Measurements from ENCODE around the gene IBTK.
"Not testable (repeated sequence)": the region's sequence is repeated elsewhere in the genome, so short reads cannot be mapped to it uniquely, and the experiment has no call there.

Gene IBTK

DNA sequence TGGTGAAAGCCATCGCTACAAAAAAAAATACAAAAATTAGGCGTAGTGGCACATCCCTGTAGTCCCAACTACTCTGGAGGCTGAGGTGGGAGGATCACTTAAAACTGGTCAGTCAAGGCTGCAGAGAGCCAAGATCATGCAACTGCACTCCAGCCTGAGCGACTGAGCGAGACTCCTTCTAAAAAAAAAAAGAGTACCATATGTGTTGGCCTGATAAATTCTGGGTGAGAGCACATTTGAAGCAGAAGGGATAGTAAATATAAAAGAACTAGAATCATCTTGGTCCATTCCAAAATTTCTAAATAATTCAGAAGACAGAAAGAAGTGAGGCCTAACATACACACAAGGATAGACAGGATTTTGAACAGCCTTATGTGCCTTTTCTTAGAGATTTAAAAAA, 2.2 kb downstream of the IBTK start:
- no peak for DNase-seq (ENCODE audit: low spot score)

DNA sequence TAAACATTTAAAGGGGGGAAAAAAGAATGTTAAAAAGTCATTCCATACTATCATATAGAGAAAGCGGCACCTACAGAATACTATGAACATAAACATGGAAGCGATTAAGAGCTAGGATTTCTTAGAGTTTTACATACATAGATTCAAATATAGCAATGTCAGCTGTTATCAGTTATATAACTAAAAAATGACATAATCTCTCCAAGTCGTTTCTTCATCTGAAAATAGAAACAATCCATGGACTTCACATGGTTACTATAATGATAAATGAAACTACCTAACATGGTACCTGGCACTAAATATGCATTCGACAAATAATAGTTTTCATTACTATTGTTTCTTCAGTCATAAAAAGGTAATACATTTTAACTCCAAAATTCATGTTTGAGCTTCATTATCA, 3.7 kb downstream of the IBTK start:
- no peak for DNase-seq (ENCODE audit: low spot score)

DNA sequence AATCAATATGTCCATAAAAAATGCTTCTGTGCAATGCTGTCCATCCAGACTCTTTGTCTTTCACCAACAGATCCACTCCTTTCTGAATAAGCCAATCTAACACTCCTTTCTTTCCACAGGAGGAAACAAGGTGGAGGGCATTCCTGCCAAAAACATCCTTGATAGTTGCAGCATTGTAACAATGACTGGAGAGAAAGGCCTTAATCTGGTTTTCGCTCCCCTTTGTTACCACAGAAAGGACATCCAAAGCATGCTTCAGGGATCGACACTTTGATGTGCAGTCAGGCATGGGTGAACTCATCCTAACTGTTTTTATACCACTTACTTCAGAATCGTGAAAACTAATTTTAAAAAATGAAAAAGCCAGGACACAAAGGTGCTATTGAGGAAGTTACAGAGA, 7.4 kb downstream of the IBTK start:
- no peak for DNase-seq (ENCODE audit: low spot score)

DNA sequence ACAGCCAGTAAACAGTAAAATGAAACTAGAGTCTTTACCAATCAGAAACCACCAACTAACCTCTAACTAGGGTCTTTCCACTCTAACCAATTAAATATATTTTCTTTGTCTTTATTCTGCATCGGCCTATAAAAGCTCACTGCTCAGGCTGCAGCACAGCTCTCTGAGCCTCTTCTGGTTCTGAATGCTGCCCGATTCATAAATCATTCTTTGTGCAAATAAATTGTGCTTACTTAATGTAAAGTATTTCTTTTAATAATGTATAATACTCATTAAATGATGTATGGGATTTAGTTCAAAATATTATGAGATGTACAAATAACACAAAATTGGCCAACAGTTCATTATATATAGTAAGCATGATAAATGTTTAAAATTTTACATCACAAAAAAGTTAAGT, 7.9 kb downstream of the IBTK start:
- DNase-seq (ENCODE audit: low spot score), result no peak

DNA sequence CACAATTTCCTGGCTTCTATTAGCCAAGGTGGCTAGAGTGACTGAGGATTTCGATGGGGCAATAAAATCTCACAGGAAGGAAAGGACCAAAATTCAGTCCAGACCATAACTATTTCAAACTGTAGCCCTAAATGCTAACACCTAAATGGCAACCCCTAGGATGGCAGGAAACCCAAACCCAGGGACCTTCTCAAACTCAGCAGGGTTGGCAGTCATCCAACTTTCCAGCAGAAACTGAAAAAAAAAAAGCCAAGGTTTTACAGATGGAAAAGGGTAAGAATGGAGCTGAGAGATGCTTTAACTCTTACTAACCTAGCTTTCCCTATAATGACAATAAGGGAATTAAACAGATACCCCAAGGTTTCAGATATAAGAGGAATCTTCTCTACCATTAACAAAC, 10.5 kb downstream of the IBTK start:
- DNase-seq (ENCODE audit: low spot score), result peak; percentile 11

DNA sequence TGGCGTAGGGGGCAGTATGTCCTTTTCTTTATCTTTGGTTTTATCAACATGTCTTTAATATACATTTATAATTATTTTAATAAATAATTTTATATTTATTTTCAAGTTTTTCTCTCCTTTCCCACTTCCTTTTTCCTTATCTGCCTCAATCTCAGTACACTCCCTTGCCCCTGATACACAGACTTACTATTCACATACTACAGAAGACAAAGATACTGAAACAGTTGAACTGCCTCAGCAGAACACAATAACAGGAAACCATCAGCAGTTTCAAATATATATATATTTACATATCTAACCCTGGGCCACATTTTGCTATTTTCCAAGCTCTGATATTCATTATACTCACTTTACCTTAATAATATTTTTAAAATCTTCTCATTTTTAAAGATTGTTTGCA, 19.8 kb downstream of the IBTK start:
- DNase-seq (ENCODE audit: low spot score), result no peak

DNA sequence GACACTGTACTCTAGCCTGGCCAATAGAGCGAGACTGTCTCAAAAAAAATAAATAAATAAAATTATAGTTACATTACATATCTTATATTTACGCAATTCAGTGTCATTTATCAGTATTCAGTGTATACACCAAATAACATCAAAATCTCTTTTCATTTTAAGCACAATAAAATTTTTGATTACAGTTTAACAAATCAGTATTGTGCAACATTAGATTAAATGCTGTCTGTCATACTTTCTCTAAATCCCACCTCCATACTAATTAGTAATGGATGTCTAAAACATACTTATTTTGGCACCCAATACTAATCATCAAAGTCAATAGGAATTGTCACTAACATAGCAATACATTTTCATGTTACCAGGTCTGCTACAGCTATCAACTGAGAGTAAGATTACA, 27.4 kb downstream of the IBTK start:
- no peak for DNase-seq (ENCODE audit: low spot score)

DNA sequence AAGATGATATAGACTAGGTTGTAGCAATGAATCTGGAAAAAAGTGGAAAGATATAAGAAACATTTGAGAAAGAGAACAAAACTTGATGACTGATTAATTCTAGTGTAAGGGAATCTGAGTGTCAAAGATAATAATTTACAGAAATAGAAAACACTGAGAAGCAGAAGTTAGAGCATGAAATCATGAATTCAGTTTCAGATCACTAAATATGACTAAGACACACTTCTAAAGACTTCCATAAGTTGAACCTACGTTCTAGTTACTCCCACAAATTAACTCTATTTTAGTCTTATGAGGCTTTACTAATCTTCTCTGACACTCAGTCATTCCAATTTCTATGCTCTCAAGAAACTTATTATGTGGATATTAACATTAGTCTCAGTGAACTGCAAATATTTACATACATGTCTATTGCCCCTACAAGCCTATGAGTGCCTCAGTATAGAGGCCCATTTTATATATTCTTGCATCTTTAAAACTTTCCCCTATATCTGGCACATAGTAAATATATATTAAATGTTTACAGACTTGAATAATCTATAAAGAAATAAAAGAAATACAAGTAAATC, 30.4 kb downstream of the IBTK start:
- DNase-seq (ENCODE audit: low spot score), result no peak

DNA sequence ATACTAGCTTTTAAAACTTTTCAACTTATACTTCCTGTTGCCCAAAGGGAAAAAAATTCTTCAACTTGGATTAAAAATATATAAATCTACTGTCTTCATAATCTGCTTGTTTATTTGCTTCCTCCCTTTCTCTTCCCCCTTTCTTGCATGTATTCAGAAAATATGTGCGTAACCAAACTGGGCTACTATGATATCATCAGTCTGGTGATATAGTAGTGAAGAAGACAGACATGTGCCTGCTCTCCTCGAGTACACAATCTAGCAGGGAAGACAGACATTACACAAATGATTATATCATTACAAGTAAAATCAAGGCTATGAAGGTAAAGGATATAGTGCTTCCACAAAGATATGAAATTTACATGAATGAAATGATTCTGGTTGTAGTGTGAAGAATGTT, 31.0 kb downstream of the IBTK start:
- no peak for DNase-seq (ENCODE audit: low spot score)

DNA sequence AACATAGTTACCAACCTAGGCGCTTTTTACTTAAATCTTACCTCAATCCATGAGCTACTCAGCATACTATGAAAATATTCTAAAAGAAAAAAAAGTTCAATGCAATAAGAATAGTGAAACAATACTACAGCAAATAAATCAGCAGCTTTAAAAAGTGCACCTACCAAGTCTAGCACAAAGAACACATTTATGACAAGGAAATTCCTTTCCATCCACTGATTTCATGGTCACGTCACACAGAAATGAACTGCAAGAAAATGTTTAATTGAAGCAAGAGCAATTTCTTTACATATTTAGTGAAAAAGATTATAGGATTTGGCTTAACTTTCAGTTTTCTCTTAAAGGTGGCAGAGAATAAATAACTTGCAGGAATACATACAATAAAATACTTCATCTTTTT, 36.2 kb downstream of the IBTK start:
- no peak for DNase-seq (ENCODE audit: low spot score)

DNA sequence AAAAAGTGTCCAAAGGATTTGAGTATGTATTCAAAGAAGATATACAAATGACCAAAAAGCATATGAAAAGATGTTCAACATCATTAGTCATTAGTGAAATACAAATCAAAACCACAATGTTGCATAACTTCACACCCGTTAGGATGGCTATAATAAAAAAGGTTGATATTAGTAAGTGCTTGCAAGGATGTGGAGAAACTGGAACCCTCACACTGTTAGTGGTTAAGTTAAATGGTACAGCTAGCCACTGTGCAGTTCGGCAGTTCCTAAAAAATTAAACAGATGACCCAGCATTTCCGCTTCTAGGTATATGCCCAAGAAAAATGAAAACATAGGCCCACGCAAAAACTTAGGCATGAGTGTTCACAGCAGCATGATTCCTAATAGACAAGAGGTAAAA, 38.6 kb downstream of the IBTK start:
- DNase-seq (ENCODE audit: low spot score), result no peak

DNA sequence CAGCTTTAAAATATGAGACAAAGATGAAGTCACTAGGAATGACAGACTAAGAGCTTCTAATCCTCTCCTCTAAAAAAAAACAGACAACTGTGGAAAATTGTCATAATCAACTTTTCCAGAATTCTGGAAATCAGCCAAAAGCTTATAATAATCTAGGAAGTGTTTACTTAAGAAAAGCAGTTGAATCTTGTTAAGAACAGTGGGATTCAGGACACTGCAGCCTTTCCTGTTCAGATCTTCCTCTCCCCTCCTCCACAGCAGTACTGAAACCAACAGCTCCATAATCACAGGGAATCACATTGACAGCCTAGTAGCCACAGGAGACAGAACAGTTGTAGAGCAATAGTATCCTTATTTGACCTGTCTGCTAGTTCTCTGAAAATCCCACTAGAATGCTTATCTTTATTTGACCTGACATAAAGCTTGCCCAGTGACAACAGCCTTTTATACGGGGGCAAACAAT, 41.6 kb downstream of the IBTK start:
- no peak for DNase-seq (ENCODE audit: low spot score)

DNA sequence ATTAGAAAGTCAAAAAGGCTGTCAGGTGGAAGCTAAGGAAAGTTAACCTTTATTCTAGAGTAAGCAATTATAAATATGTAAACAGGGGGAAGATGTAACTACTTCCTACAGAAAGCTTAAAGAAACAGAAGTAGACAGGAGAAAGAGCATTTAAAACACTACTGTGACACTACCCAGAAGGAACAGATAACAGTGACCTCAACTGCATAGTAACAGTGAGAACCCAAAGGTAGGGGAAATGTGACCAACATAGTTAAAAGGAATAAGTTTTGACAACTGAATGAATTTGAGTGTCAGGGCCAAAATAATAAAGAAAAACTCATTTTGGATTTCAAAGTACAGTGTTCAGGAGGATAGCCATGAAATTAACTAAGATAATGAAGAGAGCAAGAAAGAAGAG, 43.5 kb downstream of the IBTK start:
- DNase-seq (ENCODE audit: low spot score), result no peak

DNA sequence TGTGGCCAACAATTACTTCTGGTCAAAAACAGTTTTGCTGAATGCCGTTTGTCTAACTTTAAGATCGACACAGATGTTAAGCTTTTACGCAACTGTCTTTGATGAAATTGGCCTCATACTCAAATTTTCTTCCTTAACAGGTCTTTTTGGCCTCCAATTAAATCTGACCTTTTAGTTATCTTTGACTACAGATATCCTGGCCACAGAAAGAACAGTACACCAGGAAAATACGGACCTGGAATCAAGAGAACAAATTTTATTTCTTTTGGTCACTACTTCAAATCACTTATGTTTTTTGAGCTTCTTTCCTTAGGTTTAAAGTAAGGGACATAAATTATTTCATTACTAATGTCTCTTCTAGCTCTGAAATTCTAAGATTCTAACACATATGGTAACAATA, 49.8 kb downstream of the IBTK start:
- DNase-seq (ENCODE audit: low spot score), result no peak

DNA sequence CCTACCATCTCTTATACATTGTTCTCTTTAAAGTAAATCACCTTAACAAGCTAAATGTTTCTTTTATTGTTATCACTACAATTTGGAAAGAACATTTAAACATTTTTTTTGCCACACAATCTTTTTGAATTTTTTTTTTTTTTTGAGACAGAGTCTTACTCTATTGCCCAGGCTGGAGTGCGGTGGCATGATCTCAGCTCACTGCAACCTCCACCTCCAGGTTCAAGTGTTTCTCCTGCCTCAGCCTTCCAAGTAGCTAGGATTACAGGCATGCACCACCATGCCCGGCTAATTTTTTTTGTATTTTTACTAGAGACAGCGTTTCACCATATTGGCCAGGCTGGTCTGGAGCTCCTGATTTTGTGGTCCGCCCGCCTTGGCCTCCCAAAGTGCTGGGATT, 50.3 kb downstream of the IBTK start:
- DNase-seq (ENCODE audit: low spot score), result not testable (repeated sequence)

DNA sequence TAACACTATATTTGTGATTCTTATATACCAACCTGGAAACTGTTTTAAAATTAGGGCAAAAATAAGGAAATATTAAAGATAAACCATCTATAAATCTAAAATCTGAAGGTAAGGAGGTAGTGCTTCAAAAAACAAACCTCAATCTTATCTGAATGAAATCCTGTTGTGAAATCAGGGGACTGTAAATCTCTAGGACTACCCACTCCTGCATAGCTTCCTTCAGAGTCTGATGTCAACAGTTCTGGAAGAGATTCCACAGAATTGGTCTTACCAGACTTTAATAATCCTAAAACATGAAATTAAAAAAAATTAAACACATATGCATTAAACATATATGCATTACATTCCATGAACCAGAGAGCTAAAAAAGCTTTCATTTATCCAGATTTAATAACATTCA, 51.4 kb downstream of the IBTK start:
- DNase-seq (ENCODE audit: low spot score), result no peak

DNA sequence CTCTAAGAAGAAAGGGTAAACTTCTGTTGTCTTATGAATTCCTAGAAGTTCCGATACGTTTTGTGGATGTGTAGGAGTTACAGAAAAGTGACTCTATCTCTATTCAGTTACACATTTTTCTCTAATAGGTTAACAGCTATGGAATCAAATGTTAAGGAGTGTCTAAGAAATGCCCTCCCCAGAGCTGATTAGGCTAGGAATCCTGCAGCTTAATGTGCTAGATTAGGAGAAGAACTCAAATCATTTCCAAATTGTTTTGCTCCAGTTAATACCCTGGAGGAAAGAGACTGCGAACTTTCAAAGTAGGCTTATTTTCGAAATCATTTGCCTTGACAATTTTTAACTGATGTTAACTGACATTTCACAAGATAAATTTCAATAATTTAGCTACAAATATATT, 51.9 kb downstream of the IBTK start:
- no peak for DNase-seq (ENCODE audit: low spot score)

DNA sequence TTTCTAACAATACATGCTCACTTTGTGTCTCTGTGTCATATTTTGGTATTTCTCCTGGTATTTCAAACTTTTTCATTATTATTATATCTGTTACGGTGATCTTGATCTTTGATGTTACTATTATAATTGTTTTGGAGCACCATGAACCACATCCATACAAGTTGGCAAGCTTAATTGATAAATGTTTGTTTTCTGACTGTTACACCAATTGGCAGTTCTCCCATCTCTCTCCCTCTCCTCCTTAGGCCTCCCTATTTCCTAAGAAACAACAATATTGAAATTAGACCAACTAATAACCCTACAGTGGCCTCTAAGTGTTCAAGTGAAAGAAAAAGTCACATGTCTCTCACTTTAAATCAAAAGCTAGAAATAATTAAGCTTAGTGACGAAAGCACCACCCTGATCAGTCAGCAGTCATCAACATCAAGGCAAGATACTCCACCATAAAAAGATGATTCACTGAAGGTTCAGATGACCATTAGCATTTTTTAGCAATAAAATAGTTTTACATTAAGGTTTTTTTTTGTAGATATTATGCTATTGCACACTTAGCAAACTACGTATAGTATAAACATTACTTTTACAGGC, 61.5 kb downstream of the IBTK start:
- no peak for DNase-seq (ENCODE audit: low spot score)

DNA sequence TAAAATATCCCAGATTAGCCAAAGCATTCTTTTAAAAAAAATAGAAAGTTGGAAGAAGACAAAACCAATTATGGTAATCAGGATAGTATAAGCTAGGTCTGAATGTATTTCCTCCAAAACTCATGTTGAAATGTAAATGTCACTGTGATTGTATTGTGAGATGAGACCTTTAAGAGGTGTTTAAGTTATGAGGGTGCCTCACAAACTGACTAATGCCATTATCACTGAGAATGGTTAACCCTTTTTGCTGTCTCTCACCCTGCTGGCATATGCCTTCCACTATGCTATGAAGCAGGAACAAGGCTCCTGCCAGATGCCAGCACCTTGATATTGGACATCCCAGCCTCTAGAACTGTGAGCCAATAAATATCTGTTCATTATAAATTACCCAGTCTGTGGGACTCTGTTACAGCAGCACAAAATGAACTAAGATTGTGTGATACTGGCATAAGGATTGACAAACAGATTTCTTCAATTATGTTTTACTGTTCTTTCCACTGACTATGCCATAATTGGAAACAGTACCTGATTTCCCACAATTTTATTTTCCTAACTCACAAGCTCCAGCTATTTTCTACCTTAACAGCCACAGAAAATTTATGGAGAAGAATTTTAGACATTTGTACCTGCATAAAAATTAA, 63.8 kb downstream of the IBTK start:
- DNase-seq (ENCODE audit: low spot score), result no peak

DNA sequence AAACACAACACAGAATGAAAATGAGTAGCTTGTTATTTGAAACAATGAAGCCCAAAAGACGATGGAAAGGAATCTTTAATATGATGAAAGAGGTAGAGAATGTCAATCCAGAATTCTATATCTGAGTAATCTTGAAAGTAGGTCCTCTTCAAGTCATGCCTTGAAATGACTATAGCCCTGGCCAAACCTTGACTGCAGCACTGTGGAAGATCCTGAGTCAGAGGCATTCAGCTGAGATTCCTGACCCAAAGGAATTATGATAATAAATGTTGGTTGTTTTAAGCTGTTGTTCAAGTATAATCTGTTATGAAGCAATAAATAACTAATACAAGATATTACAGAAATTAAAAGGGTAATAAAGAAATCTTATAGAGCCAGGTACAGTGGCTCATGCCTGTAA, 64.8 kb downstream of the IBTK start:
- peak; percentile 46 for DNase-seq (ENCODE audit: low spot score)

DNA sequence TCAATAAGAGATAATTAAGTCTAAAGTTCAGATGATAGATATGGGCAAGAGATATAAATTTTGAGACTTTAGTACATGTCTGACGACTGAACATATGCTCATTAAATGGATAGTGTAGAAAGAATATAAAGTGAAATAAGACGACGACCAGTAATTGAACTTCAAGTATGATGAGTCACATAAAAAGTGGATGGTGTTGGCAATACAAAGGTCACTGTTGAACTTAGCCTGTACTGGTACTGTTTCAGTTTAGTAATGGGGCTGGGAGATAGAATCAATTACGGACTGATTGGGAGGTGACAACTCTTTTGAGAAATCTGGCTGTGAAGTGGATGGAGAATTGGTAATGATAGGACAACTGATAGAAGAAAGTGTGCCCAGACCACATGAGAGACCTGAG, 68.1 kb downstream of the IBTK start:
- DNase-seq (ENCODE audit: low spot score), result no peak

DNA sequence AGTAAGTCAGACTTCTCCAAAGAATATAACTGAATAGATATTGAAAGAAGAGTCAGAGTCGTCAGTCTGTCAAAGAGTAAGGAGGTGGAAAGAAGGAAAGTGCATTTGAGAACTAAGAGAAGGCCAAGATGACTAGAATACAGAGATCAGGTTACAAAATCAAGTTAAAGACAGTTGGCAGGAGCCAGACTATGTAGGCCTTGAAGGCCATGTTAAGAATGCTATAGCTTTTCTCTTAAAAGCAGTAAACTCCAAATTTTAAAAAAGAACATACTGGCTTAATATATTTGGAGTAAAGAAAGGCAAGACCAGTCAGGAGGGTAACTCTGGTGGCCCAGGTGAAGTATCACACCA, 68.8 kb downstream of the IBTK start:
- no peak for DNase-seq (ENCODE audit: low spot score)

DNA sequence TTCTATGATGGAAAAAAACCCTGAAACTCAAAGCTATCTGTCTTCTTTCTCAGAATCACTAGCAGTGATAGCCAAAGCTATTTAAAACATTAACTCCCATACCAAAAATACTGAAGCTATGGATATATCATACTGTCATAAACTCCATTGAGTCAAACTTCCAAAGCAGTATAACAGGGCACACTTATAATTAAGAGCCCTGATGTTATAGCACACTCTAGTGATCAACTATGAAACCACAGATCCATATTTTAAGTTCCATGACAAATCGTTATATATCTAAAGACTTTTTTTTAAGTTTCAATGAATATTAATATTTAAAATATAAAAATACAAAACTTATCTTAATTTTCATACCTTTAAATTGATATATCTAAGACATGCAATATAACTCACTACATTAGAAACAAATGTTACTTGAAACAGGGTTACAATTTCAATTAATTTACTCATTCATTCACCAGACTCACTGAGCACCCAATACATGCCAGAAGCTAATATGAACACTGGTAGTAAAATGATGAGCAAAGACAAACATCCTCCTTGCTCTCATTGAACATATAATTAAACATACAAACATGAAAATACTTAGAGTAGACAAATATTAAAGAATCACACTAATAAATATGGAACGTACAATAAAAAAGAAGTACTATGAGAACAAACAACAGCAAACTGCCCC, 69.3 kb downstream of the IBTK start:
- DNase-seq (ENCODE audit: low spot score), result peak; percentile 20

DNA sequence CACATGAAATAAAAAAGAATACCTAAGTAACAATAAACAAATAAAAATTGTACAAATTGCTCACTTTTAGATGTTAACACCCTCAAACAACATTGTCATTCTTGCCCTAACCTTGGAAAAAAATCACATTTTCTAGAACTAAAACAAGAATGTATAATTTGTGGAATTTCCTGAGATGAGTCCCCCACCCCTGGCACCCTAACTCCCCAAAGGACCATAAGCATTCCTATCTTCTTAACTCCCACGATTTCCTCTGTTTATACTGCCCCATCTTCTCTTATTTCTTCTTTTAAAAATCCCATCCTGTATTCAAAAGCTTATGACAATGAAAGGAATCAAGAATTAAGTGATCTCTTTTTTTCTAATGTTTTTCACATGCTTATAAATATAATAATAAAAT, 70.9 kb downstream of the IBTK start:
- peak; percentile 4 for DNase-seq (ENCODE audit: low spot score)
